ENCODE measurements around the gene HACD2. TPM values are rescaled to one million over a fixed set of nuclear protein-coding genes. Genes with fewer than 3 reads are reported as not detected.

The HACD2 gene
- total RNA-seq, 1 experiment from 2014 or later: 27.4 TPM

- Histone ChIP-seq H3K9me3 (ENCODE audit: control insufficient read depth, low read depth, low read length) (no peaks in the 10 kb centered on the region), H2AFZ (ENCODE audit: low read length) (no peak overlapping the region), H2BK12ac (ENCODE audit: insufficient read length, low read depth, low read length) (no peak overlapping the region), H3K4me1 (ENCODE audit: insufficient read depth, low read length) (no peaks in the 10 kb centered on the region), H3T11ph (ENCODE audit: low read length) (no peak overlapping the region), H2BK120ac (ENCODE audit: low read depth, low read length, poor library complexity, severe bottlenecking) (no peak overlapping the region), H2BK5ac (ENCODE audit: insufficient read length, low read length) (no peak overlapping the region), H2AK5ac (ENCODE audit: insufficient read length, low read length) (no peak overlapping the region), H3K18ac (ENCODE audit: insufficient read length, low read depth, low read length) (no peak overlapping the region), H3K79me1 (ENCODE audit: insufficient read depth, low read depth, low read length, poor library complexity, severe bottlenecking) (no peaks in the 10 kb centered on the region), H3K23ac (ENCODE audit: insufficient read length, low read depth, low read length) (no peak overlapping the region), H4K8ac (replicated peaks; ENCODE audit: insufficient read length, low read depth, low read length) (no peak overlapping the region), H3K14ac (ENCODE audit: insufficient read depth, low read length) (no peak overlapping the region), H4K91ac (ENCODE audit: insufficient read length, low read depth, low read length) (no peak overlapping the region), H3K56ac (ENCODE audit: insufficient read length, low read depth, low read length) (no peak overlapping the region), H3K4ac (ENCODE audit: low read depth, low read length) (no peak overlapping the region), H3K4me2 (ENCODE audit: insufficient read depth, insufficient read length, low read length) (no peak overlapping the region), H3K9ac (ENCODE audit: extremely low read depth, insufficient read length, low read length) (no peak overlapping the region), H3K79me2 (ENCODE audit: insufficient read depth, low read length) (no peaks in the 10 kb centered on the region), H4K5ac (ENCODE audit: insufficient read length, low read depth, low read length) (no peak overlapping the region), H2BK20ac (ENCODE audit: low read depth, low read length, poor library complexity, severe bottlenecking) (no peak overlapping the region), H3K27ac (ENCODE audit: insufficient read length, low read depth, low read length) (no peak overlapping the region), H3K23me2 (ENCODE audit: insufficient read length, low read depth, low read length, poor library complexity, severe bottlenecking) (no peaks in the 10 kb centered on the region), H3K27me3 (ENCODE audit: insufficient read depth, low read length) (no peaks in the 10 kb centered on the region), H2BK15ac (ENCODE audit: low read depth, low read length) (no peak overlapping the region), H4K20me1 (ENCODE audit: control insufficient read depth, insufficient read depth, insufficient read length) (no peaks in the 10 kb centered on the region)
- Mint-ChIP-seq H3K27ac (no peak overlapping the region), H3K9me3 (no peaks in the 10 kb centered on the region; a peak in 1 of 5 replicates), H3K36me3 (ENCODE audit: insufficient read depth in 1 of 3, low read depth in 3 of 3) (no peaks in the 10 kb centered on the region), H3K27me3 (ENCODE audit: low read depth) (peaks cover 6% of the 10 kb centered on the region), H3K4me3 (no peak overlapping the region), H3K4me1 (peaks cover 0 to 5% of the 10 kb centered on the region in 2 experiments; a peak in 1 of 4 replicates)
- DNase-seq: no peak
- TF ChIP-seq, protein P1, sequence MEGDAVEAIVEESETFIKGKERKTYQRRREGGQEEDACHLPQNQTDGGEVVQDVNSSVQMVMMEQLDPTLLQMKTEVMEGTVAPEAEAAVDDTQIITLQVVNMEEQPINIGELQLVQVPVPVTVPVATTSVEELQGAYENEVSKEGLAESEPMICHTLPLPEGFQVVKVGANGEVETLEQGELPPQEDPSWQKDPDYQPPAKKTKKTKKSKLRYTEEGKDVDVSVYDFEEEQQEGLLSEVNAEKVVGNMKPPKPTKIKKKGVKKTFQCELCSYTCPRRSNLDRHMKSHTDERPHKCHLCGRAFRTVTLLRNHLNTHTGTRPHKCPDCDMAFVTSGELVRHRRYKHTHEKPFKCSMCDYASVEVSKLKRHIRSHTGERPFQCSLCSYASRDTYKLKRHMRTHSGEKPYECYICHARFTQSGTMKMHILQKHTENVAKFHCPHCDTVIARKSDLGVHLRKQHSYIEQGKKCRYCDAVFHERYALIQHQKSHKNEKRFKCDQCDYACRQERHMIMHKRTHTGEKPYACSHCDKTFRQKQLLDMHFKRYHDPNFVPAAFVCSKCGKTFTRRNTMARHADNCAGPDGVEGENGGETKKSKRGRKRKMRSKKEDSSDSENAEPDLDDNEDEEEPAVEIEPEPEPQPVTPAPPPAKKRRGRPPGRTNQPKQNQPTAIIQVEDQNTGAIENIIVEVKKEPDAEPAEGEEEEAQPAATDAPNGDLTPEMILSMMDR (conservative IDR thresholded peaks at IDR 0.05): no peak
- no CpG with 5 or more reads among the region's 4 CpGs for WGBS (ENCODE audit: extremely low coverage, insufficient read length, low lambda C conversion rate)
Measured at GRCh38 chr3:123480428-123480827, 104.4 kb downstream of the HACD2 start.

All from H9 (cell line).